ENCODE data around the gene GNAQ. TPM values are rescaled to one million over a fixed set of nuclear protein-coding genes. Genes with fewer than 3 reads are reported as not detected.

Gene GNAQ
- total RNA-seq, 4 donors from 2014 or later: 40.8 to 54.7 (median 53.8) TPM

GRCh38 chr9:77820293-77820954 lies 211.2 kb downstream of the GNAQ start:
- ATAC-seq (ENCODE audit: low FRiP score) (peak; percentile 31), DNase-seq (ENCODE audit: low spot score) (no peak)
- TF ChIP-seq, protein P1, sequence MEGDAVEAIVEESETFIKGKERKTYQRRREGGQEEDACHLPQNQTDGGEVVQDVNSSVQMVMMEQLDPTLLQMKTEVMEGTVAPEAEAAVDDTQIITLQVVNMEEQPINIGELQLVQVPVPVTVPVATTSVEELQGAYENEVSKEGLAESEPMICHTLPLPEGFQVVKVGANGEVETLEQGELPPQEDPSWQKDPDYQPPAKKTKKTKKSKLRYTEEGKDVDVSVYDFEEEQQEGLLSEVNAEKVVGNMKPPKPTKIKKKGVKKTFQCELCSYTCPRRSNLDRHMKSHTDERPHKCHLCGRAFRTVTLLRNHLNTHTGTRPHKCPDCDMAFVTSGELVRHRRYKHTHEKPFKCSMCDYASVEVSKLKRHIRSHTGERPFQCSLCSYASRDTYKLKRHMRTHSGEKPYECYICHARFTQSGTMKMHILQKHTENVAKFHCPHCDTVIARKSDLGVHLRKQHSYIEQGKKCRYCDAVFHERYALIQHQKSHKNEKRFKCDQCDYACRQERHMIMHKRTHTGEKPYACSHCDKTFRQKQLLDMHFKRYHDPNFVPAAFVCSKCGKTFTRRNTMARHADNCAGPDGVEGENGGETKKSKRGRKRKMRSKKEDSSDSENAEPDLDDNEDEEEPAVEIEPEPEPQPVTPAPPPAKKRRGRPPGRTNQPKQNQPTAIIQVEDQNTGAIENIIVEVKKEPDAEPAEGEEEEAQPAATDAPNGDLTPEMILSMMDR (IDR thresholded peaks at IDR 0.05): no peak

- DNase-seq (ENCODE audit: low spot score): no peak
- no peak for ATAC-seq (ENCODE audit: low FRiP score)
- TF ChIP-seq, protein P1 (IDR thresholded peaks at IDR 0.05): no peak
Observed at GRCh38 chr9:77819657-77820056, 212.0 kb downstream of the GNAQ start.

DNA sequence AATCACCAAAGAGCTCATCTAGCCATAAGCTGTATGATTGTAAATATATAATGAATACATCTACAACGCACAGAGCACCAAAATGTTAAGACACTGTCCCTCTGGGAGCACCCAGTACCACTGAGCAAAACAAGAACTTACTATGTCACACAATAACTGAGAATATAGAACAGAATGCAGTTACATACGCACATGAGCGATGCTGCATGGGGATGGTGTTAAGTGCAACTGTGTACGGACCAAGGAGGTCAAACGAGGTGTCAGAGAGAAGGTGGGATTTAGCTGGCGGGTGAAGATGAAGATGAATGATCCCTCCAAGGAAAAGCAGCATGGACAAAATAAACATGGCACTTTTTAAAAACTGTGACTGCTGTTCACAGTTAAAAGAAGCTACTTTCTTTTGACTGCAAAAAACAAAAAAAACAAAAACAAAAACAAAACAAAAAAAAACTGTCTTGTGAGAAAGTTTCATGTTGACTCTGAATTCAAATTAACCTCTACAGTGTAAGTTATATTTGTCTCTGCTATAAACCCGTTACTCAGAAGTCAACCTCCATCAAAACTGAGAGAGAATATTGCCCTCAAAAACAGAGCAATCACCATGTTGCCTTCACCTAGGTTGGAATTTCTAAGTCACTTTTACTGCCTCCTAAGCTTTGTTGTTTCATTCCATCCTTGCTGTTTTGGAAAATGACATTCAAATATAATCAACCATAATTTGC lies 213.9 kb downstream of the GNAQ start:
- TF ChIP-seq, protein P1 (IDR thresholded peaks at IDR 0.05): no peak
- ATAC-seq (ENCODE audit: low FRiP score) (no peak), DNase-seq (ENCODE audit: low spot score) (no peak)

- ATAC-seq (ENCODE audit: low FRiP score): peak; percentile 25
- TF ChIP-seq, protein P1 (IDR thresholded peaks at IDR 0.05): no peak
- no peak for DNase-seq (ENCODE audit: low spot score)
Observed at GRCh38 chr9:77816641-77817341, 214.8 kb downstream of the GNAQ start.

DNA sequence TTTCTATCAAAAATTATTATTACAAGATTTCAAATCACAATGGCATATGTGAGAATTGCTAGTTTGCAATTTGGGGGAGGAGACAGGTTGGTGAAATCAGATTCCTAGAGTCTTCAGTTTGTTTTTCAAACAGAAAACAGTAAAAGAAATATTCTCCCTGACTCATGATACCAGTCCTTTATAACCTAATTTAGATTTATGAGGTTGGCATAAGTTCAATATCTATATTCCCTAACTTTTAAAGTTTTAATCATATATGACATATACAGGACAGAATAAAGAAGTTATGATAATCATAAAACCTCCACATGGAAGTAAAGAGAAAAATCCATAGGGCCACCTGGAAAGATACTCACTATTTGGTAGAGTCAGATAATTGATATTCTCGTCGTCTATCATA lies 216.4 kb downstream of the GNAQ start:
- no peak for ATAC-seq (ENCODE audit: low FRiP score)
- no peak for DNase-seq (ENCODE audit: low spot score)
- TF ChIP-seq, protein P1 (IDR thresholded peaks at IDR 0.05): no peak

DNA sequence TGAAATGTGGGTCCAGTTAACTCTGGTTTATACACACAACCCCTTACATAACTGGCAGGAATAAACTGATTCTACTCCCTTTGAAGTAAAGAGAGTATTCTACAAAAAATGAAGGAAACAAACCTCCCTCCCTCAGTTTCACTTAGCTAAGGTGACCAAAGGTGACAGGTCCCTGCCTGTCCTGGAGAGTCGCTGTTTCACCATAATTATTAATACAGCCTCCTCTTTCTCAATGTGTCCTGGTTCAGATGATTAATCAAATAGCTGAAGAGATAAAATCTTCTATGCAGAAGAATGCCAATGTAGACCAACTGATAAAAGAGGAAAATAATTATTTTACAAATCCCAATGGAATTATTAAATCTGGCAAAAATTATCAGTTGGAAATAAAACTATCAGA lies 219.8 kb downstream of the GNAQ start:
- no peak for DNase-seq (ENCODE audit: low spot score)
- TF ChIP-seq, protein P1 (IDR thresholded peaks at IDR 0.05): no peak
- ATAC-seq (ENCODE audit: low FRiP score): no peak

All from omental fat pad (tissue), 4 donors.